Upper lobe of left lung (tissue), 4 donors: ENCODE measurements around the gene DERA.

ENCODE experiments used
- EP300 ChIP-seq, 4 donors: sonication (generic); formaldehyde crosslinking; IDR thresholded peaks; one replicate each; pipeline ENCODE4 v1.5.1; 2017; ENCODE audit warnings: antibody characterized with exemption in 4 of 4, control low read depth in 2 of 4
- POLR2A ChIP-seq, 4 donors: fragments of 450-650 bp; IDR thresholded peaks; one replicate each; pipeline ENCODE4 v1.5.1; 2016 to 2017; ENCODE audit warnings: antibody characterized with exemption in 4 of 4, mild to moderate bottlenecking in 2 of 4
- POLR2AphosphoS5 ChIP-seq, 2 donors: sonication (generic); formaldehyde crosslinking; IDR thresholded peaks; one replicate each; pipeline ENCODE4 v1.5.1; 2017; ENCODE audit warnings: antibody characterized with exemption in 2 of 2
- TF ChIP-seq, protein P1 (sequence below), 6 experiments: fragments of 450-650 bp in 4 of 6; fragments of 200-600 bp in 2 of 6; sonication (generic) in 2 of 6; IDR thresholded peaks; one replicate each; pipeline ENCODE4 v1.5.1; 2016 to 2019; ENCODE audit warnings: antibody characterized with exemption in 6 of 6

DNA sequence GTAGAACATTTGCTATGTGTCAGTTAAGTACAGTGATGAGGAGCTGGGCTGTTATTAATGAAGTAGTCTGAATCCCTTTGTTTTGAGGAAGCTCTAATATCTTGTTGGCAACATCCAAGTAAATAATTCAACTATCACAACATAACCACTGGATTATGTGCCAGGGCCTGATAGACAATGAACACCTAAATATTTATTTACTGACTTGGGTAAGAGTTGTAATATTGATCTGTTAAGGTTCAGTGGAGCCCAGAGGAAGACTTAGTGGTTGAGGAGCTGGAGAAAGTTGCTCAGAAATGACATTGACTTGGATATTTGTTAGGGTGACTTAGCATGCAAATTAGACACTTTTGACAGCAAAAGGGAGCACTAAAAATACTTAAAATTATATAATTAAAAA lies 26.8 kb downstream of the DERA start:
- no peak for TF ChIP-seq EP300 (IDR thresholded peaks at IDR 0.05)
- no peak for TF ChIP-seq POLR2A (IDR thresholded peaks at IDR 0.05)
- TF ChIP-seq, protein P1, sequence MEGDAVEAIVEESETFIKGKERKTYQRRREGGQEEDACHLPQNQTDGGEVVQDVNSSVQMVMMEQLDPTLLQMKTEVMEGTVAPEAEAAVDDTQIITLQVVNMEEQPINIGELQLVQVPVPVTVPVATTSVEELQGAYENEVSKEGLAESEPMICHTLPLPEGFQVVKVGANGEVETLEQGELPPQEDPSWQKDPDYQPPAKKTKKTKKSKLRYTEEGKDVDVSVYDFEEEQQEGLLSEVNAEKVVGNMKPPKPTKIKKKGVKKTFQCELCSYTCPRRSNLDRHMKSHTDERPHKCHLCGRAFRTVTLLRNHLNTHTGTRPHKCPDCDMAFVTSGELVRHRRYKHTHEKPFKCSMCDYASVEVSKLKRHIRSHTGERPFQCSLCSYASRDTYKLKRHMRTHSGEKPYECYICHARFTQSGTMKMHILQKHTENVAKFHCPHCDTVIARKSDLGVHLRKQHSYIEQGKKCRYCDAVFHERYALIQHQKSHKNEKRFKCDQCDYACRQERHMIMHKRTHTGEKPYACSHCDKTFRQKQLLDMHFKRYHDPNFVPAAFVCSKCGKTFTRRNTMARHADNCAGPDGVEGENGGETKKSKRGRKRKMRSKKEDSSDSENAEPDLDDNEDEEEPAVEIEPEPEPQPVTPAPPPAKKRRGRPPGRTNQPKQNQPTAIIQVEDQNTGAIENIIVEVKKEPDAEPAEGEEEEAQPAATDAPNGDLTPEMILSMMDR (IDR thresholded peaks at IDR 0.05): no peak
- TF ChIP-seq POLR2AphosphoS5 (IDR thresholded peaks at IDR 0.05): no peak
